ENCODE results near the gene MACO1.
"Not testable (repeated sequence)": the region's sequence is repeated elsewhere in the genome, so short reads cannot be mapped to it uniquely, and the experiment has no call there.

The MACO1 gene

DNA sequence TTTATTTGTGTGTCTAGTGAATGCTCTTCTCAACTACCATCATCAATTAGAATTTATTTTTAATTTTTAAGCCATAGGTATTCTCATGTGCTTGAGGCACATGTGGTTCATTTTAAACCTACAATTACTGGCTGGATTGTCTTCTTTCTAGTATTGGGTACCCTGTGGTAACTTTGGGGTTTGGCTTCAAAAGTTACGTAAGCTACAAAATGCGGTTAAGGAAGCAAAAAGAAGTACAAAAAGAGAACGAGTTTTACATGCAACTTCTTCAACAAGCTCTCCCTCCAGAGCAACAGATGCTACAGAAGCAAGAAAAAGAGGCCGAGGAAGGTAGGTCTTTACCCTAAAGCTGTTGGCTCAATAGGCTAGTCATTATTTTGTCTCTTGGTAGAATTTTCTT, 25.8 kb downstream of the MACO1 start:
- DNase-seq (ENCODE audit: low spot score in 2 of 2) (no peak), ATAC-seq (ENCODE audit: low read depth) (no peak)
- peaks cover 23% of the 10 kb centered on the region for H3K36me3 Mint-ChIP-seq
- peaks cover 4% of the 10 kb centered on the region for H3K4me1 Mint-ChIP-seq
- H3K4me3 Mint-ChIP-seq = no peak overlapping the region
- no peak overlapping the region for H3K27ac Mint-ChIP-seq
- no peaks in the 10 kb centered on the region for H3K9me3 Mint-ChIP-seq
- H3K27me3 Mint-ChIP-seq = no peaks in the 10 kb centered on the region

DNA sequence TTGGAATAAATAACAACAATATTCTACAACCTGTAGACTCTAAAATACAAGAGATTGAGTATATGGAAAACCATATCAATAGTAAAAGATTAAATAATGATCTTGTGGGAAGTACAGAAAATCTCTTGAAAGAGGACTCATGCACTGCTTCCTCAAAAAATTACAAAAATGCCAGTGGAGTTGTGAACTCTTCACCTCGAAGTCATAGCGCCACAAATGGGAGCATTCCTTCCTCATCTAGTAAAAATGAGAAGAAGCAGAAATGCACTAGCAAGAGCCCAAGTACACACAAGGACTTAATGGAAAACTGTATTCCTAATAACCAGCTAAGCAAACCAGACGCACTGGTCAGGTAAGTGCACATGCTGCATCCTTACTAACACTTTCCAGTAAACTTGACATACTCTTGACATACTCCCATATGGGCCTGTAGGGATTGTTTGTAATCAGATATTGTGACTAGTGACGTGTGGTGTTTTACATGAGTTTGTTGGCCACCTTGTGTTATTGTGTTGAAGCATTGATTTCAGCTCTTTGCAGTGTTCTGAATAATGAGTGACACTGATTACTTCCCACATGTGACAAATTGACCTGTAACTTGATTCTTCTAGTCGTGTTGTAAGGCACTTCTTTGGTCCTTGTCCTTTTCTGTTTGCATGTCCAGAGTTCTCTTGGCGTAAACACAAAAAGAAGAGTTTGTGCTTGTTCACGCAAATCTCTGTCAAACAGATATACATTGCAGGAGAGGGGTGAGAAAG, 28.0 kb downstream of the MACO1 start:
- Mint-ChIP-seq H3K27ac (no peak overlapping the region), H3K4me1 (peaks cover 3% of the 10 kb centered on the region), H3K27me3 (no peaks in the 10 kb centered on the region), H3K36me3 (peaks cover 24% of the 10 kb centered on the region), H3K4me3 (no peak overlapping the region), H3K9me3 (no peaks in the 10 kb centered on the region)
- ATAC-seq (ENCODE audit: low read depth) (no peak), DNase-seq (ENCODE audit: low spot score in 2 of 2) (no peak)

DNA sequence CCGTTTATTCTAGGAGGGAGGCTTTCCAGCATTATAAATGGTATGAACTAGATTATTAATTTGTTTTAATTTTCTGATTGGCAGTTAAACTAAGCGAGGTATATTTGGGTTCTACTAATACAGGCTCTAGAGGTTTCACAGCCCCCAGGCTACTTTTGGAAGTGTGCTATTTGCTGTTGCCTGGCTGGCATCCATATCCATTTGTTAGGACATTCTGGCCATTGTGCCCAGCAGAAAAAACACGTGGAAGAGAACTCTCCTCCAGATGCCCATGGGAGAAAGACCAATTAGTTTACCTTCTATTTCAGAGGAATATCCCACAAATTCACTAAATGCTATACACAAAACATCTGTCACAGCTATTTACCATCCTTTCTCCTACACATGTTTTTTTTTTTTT, 29.3 kb downstream of the MACO1 start:
- Mint-ChIP-seq H3K9me3 (no peaks in the 10 kb centered on the region), H3K27ac (no peak overlapping the region), H3K4me3 (no peak overlapping the region), H3K27me3 (no peaks in the 10 kb centered on the region), H3K36me3 (peaks cover 19% of the 10 kb centered on the region), H3K4me1 (peaks cover 3% of the 10 kb centered on the region)
- DNase-seq (ENCODE audit: low spot score in 2 of 2) (no peak), ATAC-seq (ENCODE audit: low read depth) (no peak)

DNA sequence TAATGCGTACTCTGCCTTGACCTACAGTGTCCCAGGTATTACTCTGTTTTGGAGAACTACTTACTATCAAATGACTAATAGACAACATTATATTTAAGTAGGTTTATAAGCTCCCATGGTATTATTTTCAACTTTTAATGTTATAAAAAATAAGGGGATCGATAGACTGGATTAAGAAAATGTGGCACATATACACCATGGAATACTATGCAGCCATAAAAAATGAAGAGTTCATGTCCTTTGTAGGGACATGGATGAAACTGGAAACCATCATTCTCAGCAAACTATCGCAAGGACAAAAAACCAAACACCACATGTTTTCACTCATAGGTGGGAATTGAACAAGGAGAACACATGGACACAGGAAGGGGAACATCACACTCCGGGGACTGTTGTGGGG, 30.1 kb downstream of the MACO1 start:
- not testable (repeated sequence) for DNase-seq (ENCODE audit: low spot score in 2 of 2); H3K27me3 Mint-ChIP-seq; H3K9me3 Mint-ChIP-seq; H3K4me3 Mint-ChIP-seq; ATAC-seq (ENCODE audit: low read depth); H3K4me1 Mint-ChIP-seq; H3K27ac Mint-ChIP-seq
- H3K36me3 Mint-ChIP-seq = peaks cover 23% of the 10 kb centered on the region

DNA sequence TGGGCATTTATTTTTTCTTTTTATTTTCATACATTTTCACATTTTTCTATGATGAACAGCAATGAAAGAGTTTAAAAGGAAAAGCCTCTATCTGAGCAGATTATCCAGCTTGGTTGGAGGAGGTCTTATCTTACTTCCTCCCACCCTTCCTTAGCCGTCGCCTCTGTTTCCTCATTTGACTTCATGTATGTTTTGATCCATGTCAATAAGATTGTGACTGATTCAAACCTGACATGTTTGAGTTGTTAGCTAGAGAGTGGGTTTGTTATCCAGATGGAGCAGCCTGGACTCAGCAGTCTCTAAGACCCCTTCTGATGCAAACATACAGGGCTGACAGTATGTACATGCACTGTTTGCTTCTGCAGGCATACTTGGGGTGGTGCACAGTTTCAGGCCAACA, 31.2 kb downstream of the MACO1 start:
- Mint-ChIP-seq H3K9me3 (no peaks in the 10 kb centered on the region), H3K4me3 (no peak overlapping the region), H3K4me1 (peaks cover 5% of the 10 kb centered on the region), H3K27me3 (no peaks in the 10 kb centered on the region), H3K27ac (no peak overlapping the region), H3K36me3 (peaks cover 26% of the 10 kb centered on the region)
- ATAC-seq (ENCODE audit: low read depth) (no peak), DNase-seq (ENCODE audit: low spot score in 2 of 2) (no peak)

DNA sequence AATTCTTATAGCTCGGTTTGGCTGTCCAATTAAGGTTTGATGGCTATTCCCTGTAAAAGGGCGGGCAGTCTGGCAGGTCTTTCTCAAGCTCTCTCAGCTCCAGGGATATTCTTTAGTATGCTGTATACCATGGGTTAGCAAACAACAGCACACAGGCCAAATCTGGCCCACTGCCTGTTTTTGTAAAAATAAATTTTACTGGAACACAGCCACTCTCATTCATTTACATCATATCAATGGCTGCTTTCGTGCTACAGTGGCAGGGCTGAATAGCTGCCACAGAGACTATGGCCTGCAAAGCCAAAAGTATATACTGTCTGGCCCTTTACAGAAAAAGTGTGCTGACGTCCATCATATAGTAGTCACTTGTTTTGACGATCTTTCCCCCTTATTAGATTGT, 32.0 kb downstream of the MACO1 start:
- H3K4me1 Mint-ChIP-seq = peaks cover 5% of the 10 kb centered on the region
- no peak for ATAC-seq (ENCODE audit: low read depth)
- H3K4me3 Mint-ChIP-seq = no peak overlapping the region
- no peak for DNase-seq (ENCODE audit: low spot score in 2 of 2)
- no peaks in the 10 kb centered on the region for H3K9me3 Mint-ChIP-seq
- peaks cover 23% of the 10 kb centered on the region for H3K36me3 Mint-ChIP-seq
- H3K27ac Mint-ChIP-seq = no peak overlapping the region
- H3K27me3 Mint-ChIP-seq = no peaks in the 10 kb centered on the region

DNA sequence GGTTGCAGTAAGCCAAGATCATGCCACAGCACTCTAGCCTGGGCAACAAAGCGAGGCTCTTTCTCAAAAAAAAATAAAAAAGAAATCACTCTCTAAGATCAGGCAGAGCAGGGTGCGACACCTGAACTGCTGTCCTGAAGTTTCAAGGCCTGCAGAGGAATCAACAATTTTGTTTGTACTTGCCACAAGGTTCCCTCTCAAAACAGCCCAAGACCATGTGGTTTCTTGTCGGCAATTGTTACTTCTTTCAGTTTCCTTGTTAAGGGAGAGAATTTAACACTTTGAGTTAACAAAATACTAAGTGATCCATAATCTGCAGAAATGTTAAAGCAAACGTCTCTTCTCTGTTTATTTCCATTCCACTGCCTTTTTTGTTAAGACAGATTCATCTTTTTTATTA, 36.5 kb downstream of the MACO1 start:
- H3K4me1 Mint-ChIP-seq = peaks cover 5% of the 10 kb centered on the region
- DNase-seq (ENCODE audit: low spot score in 2 of 2) (no peak), ATAC-seq (ENCODE audit: low read depth) (no peak)
- H3K4me3 Mint-ChIP-seq = no peak overlapping the region
- no peaks in the 10 kb centered on the region for H3K9me3 Mint-ChIP-seq
- H3K27ac Mint-ChIP-seq = no peak overlapping the region
- H3K36me3 Mint-ChIP-seq = peaks cover 9% of the 10 kb centered on the region
- H3K27me3 Mint-ChIP-seq = no peaks in the 10 kb centered on the region

DNA sequence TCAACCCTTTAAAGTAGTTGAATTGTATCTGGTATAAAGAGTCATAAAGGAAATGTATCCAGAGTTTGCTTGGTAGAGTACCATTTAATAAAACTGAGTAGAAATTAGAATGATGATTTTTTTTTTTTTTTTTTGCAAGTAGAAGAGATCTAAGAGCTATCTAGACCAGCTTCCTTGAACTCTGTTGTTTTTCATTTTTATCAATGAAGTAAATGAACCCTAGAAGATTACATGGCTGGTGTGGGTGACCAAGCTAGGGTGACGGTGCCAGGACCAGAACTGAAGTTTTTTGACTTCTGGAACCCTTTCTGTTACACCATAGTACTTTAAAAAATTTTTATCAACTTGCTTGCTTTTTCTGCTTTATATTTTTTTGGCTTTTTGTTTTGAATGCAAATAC, 36.9 kb downstream of the MACO1 start:
- Mint-ChIP-seq H3K27me3 (no peaks in the 10 kb centered on the region), H3K27ac (no peak overlapping the region), H3K9me3 (no peaks in the 10 kb centered on the region), H3K4me1 (peaks cover 7% of the 10 kb centered on the region), H3K4me3 (no peak overlapping the region), H3K36me3 (peaks cover 7% of the 10 kb centered on the region)
- DNase-seq (ENCODE audit: low spot score in 2 of 2) (no peak), ATAC-seq (ENCODE audit: low read depth) (no peak)

DNA sequence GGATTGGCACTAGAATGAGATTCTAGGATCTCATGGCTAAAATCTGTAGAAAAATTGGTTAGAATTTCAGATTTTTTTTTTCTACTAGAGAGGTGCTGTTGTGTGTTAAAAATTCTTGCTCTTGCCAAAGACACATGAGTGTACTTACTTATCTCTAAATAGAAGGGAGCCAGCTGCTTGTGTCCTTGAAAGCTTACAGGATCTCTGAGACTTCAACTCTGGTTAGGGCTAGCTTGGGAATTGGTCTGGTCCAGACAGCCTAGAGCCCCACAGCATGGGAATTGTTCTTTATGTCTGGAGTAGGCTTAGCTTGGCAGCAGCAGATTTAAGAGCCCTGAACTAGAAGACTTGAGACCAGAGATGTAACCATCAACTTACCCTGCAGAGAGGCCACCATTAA, 37.3 kb downstream of the MACO1 start:
- Mint-ChIP-seq H3K36me3 (peaks cover 7% of the 10 kb centered on the region), H3K27ac (no peak overlapping the region), H3K4me3 (no peak overlapping the region), H3K9me3 (no peaks in the 10 kb centered on the region), H3K27me3 (no peaks in the 10 kb centered on the region), H3K4me1 (peaks cover 10% of the 10 kb centered on the region)
- DNase-seq (ENCODE audit: low spot score in 2 of 2) (no peak), ATAC-seq (ENCODE audit: low read depth) (no peak)

DNA sequence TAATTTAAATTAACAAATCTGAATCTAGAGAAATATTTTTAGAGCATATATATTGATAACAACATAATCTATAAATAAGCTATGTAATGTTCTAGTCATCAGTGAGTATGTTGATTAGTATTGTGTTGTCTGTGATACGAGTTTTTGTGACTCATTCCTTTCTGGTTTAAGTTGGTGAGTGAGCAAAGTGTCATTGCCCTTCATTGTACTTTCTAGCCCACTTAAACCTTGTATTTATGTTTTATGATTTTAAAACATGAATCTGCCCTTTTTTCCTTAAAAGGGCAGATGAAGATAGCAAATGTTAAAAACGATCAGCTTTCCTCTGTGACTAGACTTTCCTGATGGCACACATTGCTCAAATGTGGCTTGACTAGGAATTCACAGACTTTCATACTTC, 38.5 kb downstream of the MACO1 start:
- ATAC-seq (ENCODE audit: low read depth) = no peak

DNA sequence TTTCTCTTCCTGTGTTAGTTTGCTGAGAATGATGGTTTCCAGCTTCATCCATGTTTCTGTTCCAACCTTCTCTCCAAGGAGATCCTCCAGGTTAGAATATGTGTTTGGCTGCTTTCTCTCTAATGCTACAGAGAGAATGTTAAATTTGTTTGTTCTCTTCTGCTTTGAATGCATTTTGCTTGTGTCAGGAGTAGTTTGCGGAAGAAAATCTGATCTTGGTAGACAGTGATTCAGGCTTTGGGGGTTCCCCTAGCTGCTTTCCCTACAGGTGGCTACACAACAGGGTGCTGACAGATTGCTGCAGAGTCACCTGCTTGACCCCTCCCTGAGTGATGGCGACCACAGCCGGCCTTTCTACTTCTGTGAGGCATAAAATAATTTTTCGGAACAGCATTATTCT, 41.8 kb downstream of the MACO1 start:
- no peak overlapping the region for H3K4me3 Mint-ChIP-seq
- ATAC-seq (ENCODE audit: low read depth) (peak; percentile 96), DNase-seq (ENCODE audit: low spot score in 2 of 2) (no peak)
- H3K36me3 Mint-ChIP-seq = peaks cover 4% of the 10 kb centered on the region
- H3K4me1 Mint-ChIP-seq = peaks cover 13% of the 10 kb centered on the region
- H3K9me3 Mint-ChIP-seq = no peaks in the 10 kb centered on the region
- H3K27ac Mint-ChIP-seq = peak overlapping the region; percentile 89
- no peaks in the 10 kb centered on the region for H3K27me3 Mint-ChIP-seq

More for the DNA sequence above, 38.5 kb downstream of the MACO1 start:
- peaks cover 15% of the 10 kb centered on the region for H3K4me1 Mint-ChIP-seq
- no peaks in the 10 kb centered on the region for H3K9me3 Mint-ChIP-seq
- H3K27ac Mint-ChIP-seq = no peak overlapping the region
- H3K27me3 Mint-ChIP-seq = no peaks in the 10 kb centered on the region
- no peak overlapping the region for H3K4me3 Mint-ChIP-seq
- DNase-seq (ENCODE audit: low spot score in 2 of 2) = no peak
- peaks cover 7% of the 10 kb centered on the region for H3K36me3 Mint-ChIP-seq

DNA sequence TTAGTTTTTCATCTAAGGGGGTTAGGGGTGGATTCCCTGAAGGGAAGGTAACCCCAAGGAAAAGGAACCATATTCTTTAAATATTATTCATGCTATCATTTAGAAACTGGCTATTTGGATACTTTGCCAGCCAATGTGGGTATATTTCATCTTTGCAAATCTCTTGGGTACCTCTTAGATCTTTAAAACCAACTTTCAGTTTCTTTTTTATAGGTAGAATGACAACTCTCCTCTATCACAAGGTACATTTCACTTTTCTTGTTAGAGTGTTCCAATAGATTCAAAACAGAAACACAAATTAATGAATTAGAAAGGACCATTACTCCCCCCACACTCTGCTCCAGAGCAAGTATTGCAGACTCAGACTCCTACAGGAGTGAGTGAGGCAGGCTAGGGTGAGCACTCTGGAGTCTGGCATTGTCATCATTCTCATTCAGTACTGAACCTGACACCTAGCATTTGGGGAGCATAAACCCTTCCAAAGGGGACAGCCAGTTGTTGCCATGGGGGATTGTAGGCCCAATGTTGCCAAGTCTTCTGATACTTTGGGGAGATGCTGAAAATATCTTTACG, 43.0 kb downstream of the MACO1 start:
- DNase-seq (ENCODE audit: low spot score in 2 of 2) (no peak), ATAC-seq (ENCODE audit: low read depth) (peak; percentile 35)
- Mint-ChIP-seq H3K4me1 (peaks cover 13% of the 10 kb centered on the region), H3K27ac (peak overlapping the region; percentile 74), H3K27me3 (no peaks in the 10 kb centered on the region), H3K9me3 (no peaks in the 10 kb centered on the region), H3K4me3 (no peak overlapping the region), H3K36me3 (peaks cover 4% of the 10 kb centered on the region)

DNA sequence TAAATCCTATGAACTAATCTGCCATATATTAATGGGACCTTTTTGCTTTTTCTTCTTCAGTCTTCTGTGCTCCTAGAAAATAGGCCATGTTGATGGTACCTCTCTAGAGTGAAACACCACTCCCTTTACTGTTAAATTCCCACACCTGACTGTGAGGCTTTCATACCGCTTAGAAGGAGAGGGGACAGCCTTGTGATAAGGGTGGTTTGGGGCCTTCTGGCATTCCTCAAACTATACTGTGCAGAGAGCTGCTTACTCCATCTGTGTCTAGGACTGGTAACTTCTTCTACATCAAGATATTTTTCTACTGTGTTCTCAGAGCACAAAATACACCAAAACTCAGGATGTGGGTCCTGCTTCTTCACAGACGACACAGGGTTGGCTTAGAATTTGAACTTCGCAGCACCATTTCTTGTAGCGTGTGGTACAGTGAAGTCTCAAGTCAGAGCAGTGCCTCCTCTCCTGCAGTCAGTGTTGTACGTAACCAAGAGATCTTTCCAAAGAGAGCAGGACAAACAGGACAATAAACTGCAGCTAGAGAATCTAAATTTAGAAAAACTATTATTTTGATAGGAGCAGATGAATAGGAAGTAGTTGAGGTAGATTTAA, 43.8 kb downstream of the MACO1 start:
- Mint-ChIP-seq H3K27ac (no peak overlapping the region), H3K36me3 (peaks cover 4% of the 10 kb centered on the region), H3K4me3 (no peak overlapping the region), H3K27me3 (no peaks in the 10 kb centered on the region), H3K4me1 (peaks cover 13% of the 10 kb centered on the region), H3K9me3 (no peaks in the 10 kb centered on the region)
- DNase-seq (ENCODE audit: low spot score in 2 of 2) (no peak), ATAC-seq (ENCODE audit: low read depth) (no peak)

DNA sequence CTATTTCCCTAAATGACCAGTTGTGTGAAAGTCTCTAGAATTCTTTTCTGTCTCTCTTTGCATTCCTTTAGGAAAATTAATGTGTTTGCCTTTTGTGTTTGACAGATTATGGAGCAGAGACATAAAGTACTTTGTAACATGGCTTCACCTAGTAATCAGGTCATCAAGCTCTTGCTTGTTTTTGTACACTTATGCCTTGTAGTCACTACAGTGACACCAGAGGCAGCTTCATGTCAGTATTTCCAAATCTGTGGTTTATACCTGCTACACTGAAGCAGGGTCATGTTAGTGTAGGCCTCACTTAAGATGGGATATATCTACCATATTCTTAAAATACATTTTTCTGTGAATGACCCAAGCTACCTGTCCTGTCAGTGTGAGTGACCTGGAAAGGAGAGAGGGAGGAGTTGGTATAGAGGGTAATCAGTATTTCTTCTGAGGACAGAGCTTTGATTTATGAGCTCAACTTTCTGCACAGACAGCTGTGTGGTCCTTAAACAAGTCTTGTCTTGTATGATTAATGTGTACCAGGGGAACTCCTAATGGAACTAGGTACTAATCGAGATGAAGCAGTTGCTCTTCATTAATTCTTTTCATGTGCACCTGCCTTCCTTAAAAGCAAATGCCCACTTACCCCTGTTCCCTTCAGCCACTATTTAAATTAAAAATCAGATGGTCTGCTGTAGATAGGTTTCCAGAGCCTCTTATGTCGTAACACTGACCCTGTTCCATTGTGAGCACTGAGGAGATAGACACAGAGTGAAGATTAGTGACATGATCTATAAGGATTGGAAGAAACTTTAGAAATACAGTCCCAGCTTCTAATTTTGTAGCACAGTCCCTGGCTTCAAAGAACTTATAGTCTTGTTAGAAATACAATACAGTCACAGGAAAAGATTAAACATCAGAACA, 45.7 kb downstream of the MACO1 start:
- Mint-ChIP-seq H3K4me1 (peaks cover 13% of the 10 kb centered on the region), H3K27ac (peak overlapping the region; percentile 45), H3K9me3 (no peaks in the 10 kb centered on the region), H3K27me3 (no peaks in the 10 kb centered on the region), H3K4me3 (no peak overlapping the region), H3K36me3 (peaks cover 4% of the 10 kb centered on the region)
- ATAC-seq (ENCODE audit: low read depth) (no peak), DNase-seq (ENCODE audit: low spot score in 2 of 2) (no peak)

Measured in memory B cell (primary cell).